Activated CD8-positive, alpha-beta memory T cell treated with anti-CD3 and anti-CD28 coated beads, Interleukin-2, amount 50 U/mL, for 4 hours (primary cell): ENCODE measurements around the gene TMEM127.

Source experiments
- DNase-seq: peaks from one replicate; pipeline ENCODE4 v3.0.0-alpha.2; 2020

TMEM127 gene

GRCh38 chr2:96203130-96204028 lies 62.4 kb downstream of the TMEM127 start:
- no peak for DNase-seq

GRCh38 chr2:96202152-96202854 lies 63.5 kb downstream of the TMEM127 start:
- no peak for DNase-seq

- no peak for DNase-seq
These were observed 64.5 kb downstream of the TMEM127 start for GRCh38 chr2:96201338-96201737.

GRCh38 chr2:96198921-96199320 lies 66.9 kb downstream of the TMEM127 start:
- DNase-seq: no peak
